ENCODE data around the gene PTTG1IP. TPM values are rescaled to one million over a fixed set of nuclear protein-coding genes. Genes with fewer than 3 reads are reported as not detected.

PTTG1IP gene
- total and polyA plus RNA-seq, 7 donors, result 49.7 to 208 (median 158) TPM

DNA sequence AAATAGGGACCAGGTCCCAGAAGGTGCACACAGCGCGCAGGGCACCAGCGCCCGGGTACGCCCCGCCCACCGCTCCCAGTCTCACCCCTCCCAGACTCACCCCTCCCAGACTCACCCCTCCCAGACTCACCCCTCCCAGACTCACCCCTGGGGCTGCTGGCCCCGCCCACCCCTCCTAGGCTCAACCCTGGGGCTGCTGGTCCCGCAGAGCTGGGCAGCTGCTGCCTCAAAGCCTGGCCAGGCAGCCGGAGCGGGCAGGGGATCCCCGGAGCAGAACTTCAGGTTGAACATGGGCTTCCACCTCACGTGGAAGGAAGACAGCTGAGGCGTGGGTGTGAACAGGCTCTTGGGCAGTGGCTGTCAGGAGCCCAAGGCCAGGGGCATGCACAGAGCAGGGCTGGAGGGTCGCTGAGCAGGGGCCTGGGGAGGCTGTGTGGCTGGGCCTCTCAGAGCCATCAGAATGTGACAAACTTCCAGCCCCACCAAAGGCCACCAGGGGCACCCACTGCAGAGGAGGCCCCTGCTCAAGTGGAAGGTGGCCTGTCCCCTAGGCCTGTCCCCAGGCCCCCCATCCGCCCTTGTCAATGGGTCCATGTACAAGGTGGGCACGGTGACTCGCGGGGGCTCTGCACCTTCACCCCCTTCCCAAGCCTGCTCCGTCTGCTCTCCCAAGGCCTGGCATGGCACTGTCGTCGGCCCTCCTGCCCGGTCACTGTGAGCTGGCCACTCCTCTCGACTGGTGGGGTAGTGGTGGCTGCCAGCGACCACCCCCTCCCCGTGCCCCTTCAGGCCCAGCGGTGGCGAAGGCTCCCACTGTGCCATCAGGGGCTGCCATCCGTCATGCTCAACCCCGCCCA, 35.2 kb downstream of the PTTG1IP start:
- WGBS, 2 donors, result 54 to 87% methylated on average over 30 of the region's 30 CpGs
- DNase-seq, result no peak

DNA sequence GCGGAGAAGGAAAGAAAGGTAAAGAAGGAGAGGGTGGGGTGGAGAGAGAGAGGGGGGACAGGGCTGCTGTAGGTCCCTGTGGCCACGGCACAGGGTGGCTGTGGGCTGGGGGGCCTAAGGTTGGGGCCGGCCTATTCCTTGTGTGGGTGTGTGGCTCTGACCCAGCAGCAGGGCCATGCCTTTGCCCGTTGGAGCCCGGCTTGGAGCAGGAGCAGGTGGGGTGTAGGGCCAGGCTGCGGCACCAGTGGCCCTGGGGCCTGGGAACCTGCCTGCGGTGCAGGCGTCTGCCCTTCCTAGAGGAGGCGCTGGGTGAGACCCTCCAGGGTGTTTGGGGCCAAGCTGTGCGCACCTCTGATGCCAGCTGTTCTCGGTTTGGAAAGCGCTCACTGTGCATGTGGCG, 36.0 kb downstream of the PTTG1IP start:
- H3K4me1 ChIP-seq, result peaks cover 0 to 7% (median 6%) of the 10 kb centered on the region in 4 donors
- H3K4me3 ChIP-seq, result no peak overlapping the region
- H3K36me3 ChIP-seq, result no peaks in the 10 kb centered on the region
- WGBS, 2 donors, result 85 to 91% methylated on average over 13 of the region's 13 CpGs
- peaks cover 0 to 3% (median 0%) of the 10 kb centered on the region in 3 donors for H3K27me3 ChIP-seq
- TF ChIP-seq EP300 (IDR thresholded peaks at IDR 0.05) (no peak), POLR2AphosphoS5 (IDR thresholded peaks at IDR 0.05) (no peak)
- no peaks in the 10 kb centered on the region for H3K9me3 ChIP-seq
- no peak for DNase-seq
- intact Hi-C loops (cut with DNase I), result no loop called here
- no peak overlapping the region for H3K27ac ChIP-seq

More for the DNA sequence above, 35.2 kb downstream of the PTTG1IP start:
- Histone ChIP-seq H3K4me1 (peaks cover 0 to 7% (median 6%) of the 10 kb centered on the region in 4 donors), H3K9me3 (no peaks in the 10 kb centered on the region), H3K27me3 (peaks cover 0 to 10% (median 0%) of the 10 kb centered on the region in 3 donors), H3K27ac (no peak overlapping the region), H3K4me3 (no peak overlapping the region), H3K36me3 (no peaks in the 10 kb centered on the region)
- intact Hi-C loops (cut with DNase I), result no loop called here
- TF ChIP-seq POLR2A (IDR thresholded peaks at IDR 0.05) (no peak), POLR2AphosphoS5 (IDR thresholded peaks at IDR 0.05) (no peak), EP300 (IDR thresholded peaks at IDR 0.05) (no peak)
- TF ChIP-seq, protein P1, sequence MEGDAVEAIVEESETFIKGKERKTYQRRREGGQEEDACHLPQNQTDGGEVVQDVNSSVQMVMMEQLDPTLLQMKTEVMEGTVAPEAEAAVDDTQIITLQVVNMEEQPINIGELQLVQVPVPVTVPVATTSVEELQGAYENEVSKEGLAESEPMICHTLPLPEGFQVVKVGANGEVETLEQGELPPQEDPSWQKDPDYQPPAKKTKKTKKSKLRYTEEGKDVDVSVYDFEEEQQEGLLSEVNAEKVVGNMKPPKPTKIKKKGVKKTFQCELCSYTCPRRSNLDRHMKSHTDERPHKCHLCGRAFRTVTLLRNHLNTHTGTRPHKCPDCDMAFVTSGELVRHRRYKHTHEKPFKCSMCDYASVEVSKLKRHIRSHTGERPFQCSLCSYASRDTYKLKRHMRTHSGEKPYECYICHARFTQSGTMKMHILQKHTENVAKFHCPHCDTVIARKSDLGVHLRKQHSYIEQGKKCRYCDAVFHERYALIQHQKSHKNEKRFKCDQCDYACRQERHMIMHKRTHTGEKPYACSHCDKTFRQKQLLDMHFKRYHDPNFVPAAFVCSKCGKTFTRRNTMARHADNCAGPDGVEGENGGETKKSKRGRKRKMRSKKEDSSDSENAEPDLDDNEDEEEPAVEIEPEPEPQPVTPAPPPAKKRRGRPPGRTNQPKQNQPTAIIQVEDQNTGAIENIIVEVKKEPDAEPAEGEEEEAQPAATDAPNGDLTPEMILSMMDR (IDR thresholded peaks at IDR 0.05), result no peak

DNA sequence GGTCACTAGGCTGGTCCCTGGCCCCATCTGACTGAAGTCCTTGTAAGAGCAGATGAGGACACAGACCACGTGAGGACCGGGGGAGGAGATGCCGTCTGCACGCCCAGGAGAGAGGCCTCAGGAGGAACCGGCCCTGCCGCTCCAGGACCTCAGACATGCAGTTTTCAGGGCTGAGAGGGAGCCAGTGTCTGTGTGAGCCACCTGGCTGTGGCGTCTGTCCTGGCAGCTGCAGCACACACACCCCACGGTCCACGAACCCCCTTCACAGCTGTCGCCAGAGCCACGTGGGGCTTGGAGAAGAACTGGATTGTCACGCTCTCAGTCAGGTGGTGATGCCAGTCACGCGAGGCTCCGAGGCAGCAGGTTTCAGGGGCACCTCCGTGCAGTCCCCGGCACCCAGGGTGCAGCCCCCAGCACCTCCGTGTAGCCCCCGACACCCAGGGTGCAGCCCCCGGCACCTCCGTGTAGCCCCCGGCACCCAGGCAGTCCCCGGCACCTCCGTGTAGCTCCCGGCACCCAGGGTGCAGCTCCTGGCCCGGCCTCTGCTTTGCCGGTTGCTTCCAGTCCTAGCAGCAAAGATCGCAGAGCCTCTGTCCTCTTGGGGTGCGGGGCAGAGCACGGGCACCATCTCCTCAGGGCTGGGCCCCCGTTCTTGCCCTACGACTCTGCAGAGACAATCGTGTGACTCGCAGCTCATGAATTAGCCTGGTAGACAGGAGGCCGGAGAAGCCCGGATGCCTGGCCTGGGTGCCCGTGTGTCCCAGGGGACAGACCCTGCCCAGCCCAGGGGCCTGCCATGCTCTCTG, 36.6 kb downstream of the PTTG1IP start:
- H3K36me3 ChIP-seq, result no peaks in the 10 kb centered on the region
- H3K27me3 ChIP-seq, result no peaks in the 10 kb centered on the region
- no peaks in the 10 kb centered on the region for H3K9me3 ChIP-seq
- DNase-seq, result no peak
- H3K4me1 ChIP-seq, result peaks cover 0 to 7% (median 6%) of the 10 kb centered on the region in 4 donors
- TF ChIP-seq POLR2AphosphoS5 (IDR thresholded peaks at IDR 0.05) (no peak), EP300 (IDR thresholded peaks at IDR 0.05) (no peak), POLR2A (IDR thresholded peaks at IDR 0.05) (no peak)
- TF ChIP-seq, protein P1 (IDR thresholded peaks at IDR 0.05), result no peak
- WGBS, 2 donors, result 54 to 72% methylated on average over 37 of the region's 37 CpGs
- H3K27ac ChIP-seq, result no peak overlapping the region
- H3K4me3 ChIP-seq, result no peak overlapping the region
- intact Hi-C loops (cut with DNase I), result no loop called here

DNA sequence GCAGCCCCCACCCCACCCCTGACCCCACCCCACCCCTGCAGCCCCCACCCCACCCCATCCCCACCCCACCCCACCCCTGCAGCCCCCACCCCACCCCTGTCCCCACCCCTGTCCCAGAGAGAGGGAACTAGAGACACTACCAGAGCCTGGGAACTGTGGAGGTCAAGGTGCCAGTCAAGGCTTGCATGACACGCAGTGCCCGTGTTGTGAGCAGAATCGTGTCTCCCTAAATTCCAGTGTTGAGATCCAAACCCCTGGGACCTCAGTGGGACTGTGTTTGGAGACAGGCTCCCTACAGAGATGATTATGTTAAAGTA, 37.2 kb downstream of the PTTG1IP start:
- Histone ChIP-seq H3K36me3 (no peaks in the 10 kb centered on the region), H3K4me1 (peaks cover 0 to 7% (median 6%) of the 10 kb centered on the region in 4 donors), H3K27me3 (no peaks in the 10 kb centered on the region), H3K4me3 (no peak overlapping the region), H3K27ac (no peak overlapping the region), H3K9me3 (no peaks in the 10 kb centered on the region)
- TF ChIP-seq POLR2A (IDR thresholded peaks at IDR 0.05) (no peak), EP300 (IDR thresholded peaks at IDR 0.05) (no peak), POLR2AphosphoS5 (IDR thresholded peaks at IDR 0.05) (no peak)
- TF ChIP-seq, protein P1 (IDR thresholded peaks at IDR 0.05), result no peak
- DNase-seq, result no peak
- intact Hi-C loops (cut with DNase I), result no loop called here
- WGBS, 2 donors, result 12 to 61% methylated on average over 3 of the region's 3 CpGs

DNA sequence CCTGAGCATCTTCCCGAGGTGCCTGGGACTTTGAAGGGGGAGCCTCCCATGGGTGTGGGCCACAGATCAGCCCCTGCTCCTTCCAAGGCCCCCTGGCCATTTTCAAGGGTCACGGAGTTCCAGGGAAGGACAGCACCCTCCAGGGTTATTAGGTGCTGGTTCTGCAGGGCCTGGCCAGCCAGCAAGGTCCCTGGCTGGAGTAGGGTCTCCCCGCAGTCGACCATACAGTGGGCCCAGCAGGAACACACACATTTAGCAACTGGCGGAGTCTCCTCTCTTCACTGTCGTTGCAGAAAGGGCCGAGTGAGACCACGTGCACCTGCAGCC, 37.9 kb downstream of the PTTG1IP start:
- WGBS, 2 donors, result 64 to 74% methylated on average over 8 of the region's 8 CpGs
- DNase-seq, result no peak
- no peak overlapping the region for H3K27ac ChIP-seq
- peaks cover 0 to 7% (median 6%) of the 10 kb centered on the region in 4 donors for H3K4me1 ChIP-seq
- no peaks in the 10 kb centered on the region for H3K36me3 ChIP-seq
- no peaks in the 10 kb centered on the region for H3K27me3 ChIP-seq
- no peaks in the 10 kb centered on the region for H3K9me3 ChIP-seq
- intact Hi-C loops (cut with DNase I), result no loop called here
- no peak for TF ChIP-seq POLR2AphosphoS5 (IDR thresholded peaks at IDR 0.05)
- no peak for TF ChIP-seq EP300 (IDR thresholded peaks at IDR 0.05)
- TF ChIP-seq, protein P1 (IDR thresholded peaks at IDR 0.05), result no peak
- no peak for TF ChIP-seq POLR2A (IDR thresholded peaks at IDR 0.05)
- no peak overlapping the region for H3K4me3 ChIP-seq

Measured in sigmoid colon (tissue), 7 donors.